GM12801 (cell line): ENCODE data around the gene OPCML.

Experiments used
- TF ChIP-seq, protein P1 (sequence below): IDR thresholded peaks from one replicate; pipeline ENCODE4 v1.5.1; 2011; ENCODE audit warnings: control low read depth; ENCODE audit not compliant: insufficient read length; ENCODE audit errors: extremely low read depth

Gene OPCML

GRCh38 chr11:132605825-132606570 lies 926.3 kb downstream of the OPCML start:
- TF ChIP-seq, protein P1, sequence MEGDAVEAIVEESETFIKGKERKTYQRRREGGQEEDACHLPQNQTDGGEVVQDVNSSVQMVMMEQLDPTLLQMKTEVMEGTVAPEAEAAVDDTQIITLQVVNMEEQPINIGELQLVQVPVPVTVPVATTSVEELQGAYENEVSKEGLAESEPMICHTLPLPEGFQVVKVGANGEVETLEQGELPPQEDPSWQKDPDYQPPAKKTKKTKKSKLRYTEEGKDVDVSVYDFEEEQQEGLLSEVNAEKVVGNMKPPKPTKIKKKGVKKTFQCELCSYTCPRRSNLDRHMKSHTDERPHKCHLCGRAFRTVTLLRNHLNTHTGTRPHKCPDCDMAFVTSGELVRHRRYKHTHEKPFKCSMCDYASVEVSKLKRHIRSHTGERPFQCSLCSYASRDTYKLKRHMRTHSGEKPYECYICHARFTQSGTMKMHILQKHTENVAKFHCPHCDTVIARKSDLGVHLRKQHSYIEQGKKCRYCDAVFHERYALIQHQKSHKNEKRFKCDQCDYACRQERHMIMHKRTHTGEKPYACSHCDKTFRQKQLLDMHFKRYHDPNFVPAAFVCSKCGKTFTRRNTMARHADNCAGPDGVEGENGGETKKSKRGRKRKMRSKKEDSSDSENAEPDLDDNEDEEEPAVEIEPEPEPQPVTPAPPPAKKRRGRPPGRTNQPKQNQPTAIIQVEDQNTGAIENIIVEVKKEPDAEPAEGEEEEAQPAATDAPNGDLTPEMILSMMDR, result no peak

- TF ChIP-seq, protein P1, result no peak
Measured at GRCh38 chr11:132604431-132604830, 927.9 kb downstream of the OPCML start.

- TF ChIP-seq, protein P1, result no peak
Measured at GRCh38 chr11:132601875-132602274, 930.4 kb downstream of the OPCML start.

DNA sequence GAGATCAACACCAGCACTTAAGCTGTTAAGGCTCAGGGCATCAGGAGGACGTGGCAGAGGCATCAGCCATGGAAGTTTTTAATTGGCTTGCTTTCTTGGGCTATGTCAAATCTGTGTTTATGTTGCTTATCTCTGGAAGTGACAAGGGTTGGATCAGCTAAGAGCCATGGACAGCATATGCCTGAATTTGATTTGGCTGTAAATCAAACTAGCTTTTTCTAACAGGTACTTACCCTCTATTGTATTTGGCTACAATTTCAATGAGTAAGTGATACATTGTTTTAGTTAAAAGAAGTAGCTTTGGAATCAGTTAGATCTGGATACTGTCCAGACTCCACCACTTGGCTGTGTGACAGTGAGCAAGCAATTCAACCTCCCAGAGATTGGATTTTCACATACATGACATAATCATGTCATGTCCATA lies 936.6 kb downstream of the OPCML start:
- TF ChIP-seq, protein P1, result no peak

- TF ChIP-seq, protein P1, result no peak
Measured at GRCh38 chr11:132595246-132595645, 937.1 kb downstream of the OPCML start.

DNA sequence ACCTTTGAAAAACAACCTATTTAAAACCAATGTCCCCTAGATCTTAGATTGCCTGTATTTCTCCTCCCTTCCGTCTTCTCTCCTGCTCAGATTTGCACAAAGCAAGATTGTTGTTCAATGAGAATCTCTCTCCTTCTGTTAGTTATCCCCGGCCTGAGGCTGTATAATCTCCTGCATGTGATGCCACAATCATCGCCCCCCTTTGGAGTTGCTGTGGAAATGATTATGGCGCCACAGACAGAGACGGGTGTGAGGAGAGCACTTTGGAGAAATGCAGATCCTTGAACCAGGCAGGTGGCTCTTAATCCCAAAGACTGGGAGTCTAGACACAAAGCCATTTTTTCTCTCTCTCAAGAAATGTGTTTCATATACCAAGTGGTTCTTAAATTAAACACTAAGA lies 941.3 kb downstream of the OPCML start:
- TF ChIP-seq, protein P1, result no peak

GRCh38 chr11:132590554-132590953 lies 941.7 kb downstream of the OPCML start:
- TF ChIP-seq, protein P1, result no peak

DNA sequence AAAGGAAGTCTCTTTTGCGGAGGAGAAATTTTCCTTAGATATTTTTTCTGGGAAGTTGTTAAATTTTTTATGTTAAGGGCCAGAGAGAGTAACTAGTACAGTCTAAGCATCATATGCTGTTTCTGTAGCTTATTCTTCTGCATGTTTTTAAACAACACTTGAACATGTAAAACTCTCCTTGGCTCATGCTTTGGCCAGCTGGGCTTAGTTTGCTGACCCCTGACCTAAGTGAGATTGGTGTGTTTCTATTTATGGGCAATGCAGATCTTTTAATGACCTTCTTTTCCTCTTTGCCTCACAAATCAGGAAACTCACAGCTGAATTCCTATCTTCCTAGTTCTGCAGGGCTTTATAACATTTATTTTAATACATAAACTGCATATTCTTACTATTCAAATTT lies 942.5 kb downstream of the OPCML start:
- TF ChIP-seq, protein P1, result no peak
